H1 (cell line): ENCODE results near the gene ARTN. TPM values are rescaled to one million over a fixed set of nuclear protein-coding genes. Genes with fewer than 3 reads are reported as not detected.

ENCODE experiments used
- CTCF ChIA-PET: fragments of 300-600 bp; sonication (Branson Sonifier 250); formaldehyde crosslinking; loops from one replicate; lab custom pipeline; 2021; ENCODE audit not compliant: partially characterized antibody; lab: Charles Lee
- POLR2A ChIA-PET: fragments of 300-600 bp; sonication (Branson Sonifier 250); formaldehyde crosslinking; loops from one replicate; lab custom pipeline; 2021; ENCODE audit warnings: inconsistent platforms; ENCODE audit not compliant: partially characterized antibody; lab: Charles Lee
- DNase-seq, 2 experiments: peaks; one replicate each; pipeline versions ENCODE4 v3.0.0 to v3.0.0-alpha.2; 2010 to 2022; ENCODE audit warnings: low spot score in 2 of 2, low read depth in 1 of 2, mixed read lengths in 1 of 2
- FAIRE-seq: peaks from 2 replicates; lab custom pipeline; 2011; peaks lifted over from hg19 to GRCh38; lab: Jason Lieb, UNC
- H2AFZ ChIP-seq: 2 replicates; pipeline ENCODE4 v1.8.1; 2012; ENCODE audit warnings: low read length, inconsistent platforms
- H2AK5ac ChIP-seq: 2 replicates; pipeline ENCODE4 v1.6.1; 2013; ENCODE audit warnings: low read depth, low read length
- H2BK120ac ChIP-seq: replicated peaks from 2 replicates; pipeline ENCODE3; 2013; ENCODE audit warnings: low read depth, low read length, inconsistent platforms
- H2BK12ac ChIP-seq: 2 replicates; pipeline ENCODE4 v1.6.1; 2013; ENCODE audit warnings: low read depth, low read length
- H2BK15ac ChIP-seq: 2 replicates; pipeline ENCODE4 v1.6.1; 2013; ENCODE audit warnings: low read length
- H2BK20ac ChIP-seq: 2 replicates; pipeline ENCODE4 v1.6.1; 2013; ENCODE audit warnings: low read length
- H2BK5ac ChIP-seq: 2 replicates; pipeline ENCODE4 v1.6.1; 2013; ENCODE audit warnings: low read depth, low read length
- H3K14ac ChIP-seq: 2 replicates; pipeline ENCODE4 v1.6.1; 2013; ENCODE audit warnings: inconsistent platforms; ENCODE audit not compliant: insufficient read length
- H3K18ac ChIP-seq: 2 replicates; pipeline ENCODE4 v1.6.1; 2013; ENCODE audit warnings: low read length; ENCODE audit errors: extremely low read depth
- H3K23ac ChIP-seq: 2 replicates; pipeline ENCODE4 v1.6.1; 2013; ENCODE audit warnings: inconsistent platforms; ENCODE audit not compliant: insufficient read length
- H3K23me2 ChIP-seq: 2 replicates; pipeline ENCODE4 v1.6.1; 2013; ENCODE audit warnings: low read depth, low read length
- H3K27ac ChIP-seq: 2 replicates; pipeline ENCODE4 v1.6.1; 2011; ENCODE audit warnings: low read depth, low read length, inconsistent platforms
- H3K27me3 ChIP-seq, 4 experiments: replicated peaks in 1 of 4; 1 replicate in 1 of 4; 2 replicates in 3 of 4; pipeline versions ENCODE4 v1.6.1 to v1.8.1; 2011 to 2013; ENCODE audit warnings: low read length in 3 of 4, mild to moderate bottlenecking in 3 of 4, inconsistent platforms in 2 of 4, mixed read lengths in 2 of 4, moderate library complexity in 1 of 4; ENCODE audit not compliant: control insufficient read depth in 3 of 4, insufficient read depth in 3 of 4; ENCODE audit errors: extremely low read depth in 1 of 4
- H3K36me3 ChIP-seq, 4 experiments: 2 replicates each; pipeline versions ENCODE4 v1.6.1 to v1.8.1; 2011 to 2013; ENCODE audit warnings: mild to moderate bottlenecking in 4 of 4, low read length in 3 of 4, moderate library complexity in 2 of 4, control low read depth in 1 of 4, inconsistent platforms in 1 of 4; ENCODE audit not compliant: insufficient read depth in 4 of 4, control insufficient read depth in 2 of 4
- H3K4ac ChIP-seq: replicated peaks from 2 replicates; pipeline ENCODE3; 2013; ENCODE audit warnings: low read length, low read depth, mixed read lengths, inconsistent platforms; ENCODE audit not compliant: insufficient read length
- H3K4me1 ChIP-seq, 4 experiments: replicated peaks in 1 of 4; 1 replicate in 1 of 4; 2 replicates in 3 of 4; pipeline versions ENCODE4 v1.6.1 to v1.8.1; 2011 to 2013; ENCODE audit warnings: low read length in 3 of 4, inconsistent platforms in 2 of 4, mixed read lengths in 1 of 4; ENCODE audit not compliant: insufficient read depth in 4 of 4, control insufficient read depth in 3 of 4
- H3K4me2 ChIP-seq, 2 experiments: 2 replicates each; pipeline versions ENCODE4 v1.6.1 to v1.8.1; 2011 to 2013; ENCODE audit warnings: low read depth in 2 of 2, low read length in 2 of 2, control low read depth in 1 of 2, inconsistent platforms in 1 of 2, mild to moderate bottlenecking in 1 of 2; ENCODE audit not compliant: insufficient read depth in 1 of 2
- H3K4me3 ChIP-seq, 4 experiments: fragments of 200-600, 300-600 bp in 1 of 4; sonication (generic), shearing (Covaris generic), sonication (Bioruptor Twin) in 1 of 4; 2 replicates each; pipeline versions ENCODE4 v1.5.1 to v1.8.1; 2011 to 2016; ENCODE audit warnings: low read length in 4 of 4, low read depth in 3 of 4, control low read depth in 2 of 4, inconsistent platforms in 2 of 4, mild to moderate bottlenecking in 2 of 4, mixed read lengths in 1 of 4, moderate library complexity in 1 of 4; ENCODE audit not compliant: insufficient read depth in 2 of 4; ENCODE audit errors: extremely low read depth in 1 of 4
- H3K56ac ChIP-seq: replicated peaks from 2 replicates; pipeline ENCODE3; 2013; ENCODE audit warnings: low read depth, mild to moderate bottlenecking, mixed read lengths, low read length, inconsistent platforms; ENCODE audit not compliant: insufficient read length
- H3K79me1 ChIP-seq: 2 replicates; pipeline ENCODE4 v1.6.1; 2013; ENCODE audit warnings: low read depth, low read length, control low read depth
- H3K79me2 ChIP-seq, 2 experiments: 2 replicates each; pipeline versions ENCODE4 v1.6.1 to v1.8.1; 2012 to 2013; ENCODE audit warnings: low read length in 2 of 2, mild to moderate bottlenecking in 2 of 2, inconsistent platforms in 1 of 2; ENCODE audit not compliant: insufficient read depth in 2 of 2, control insufficient read depth in 1 of 2
- H3K9ac ChIP-seq, 4 experiments: replicated peaks in 1 of 4; 1 replicate in 1 of 4; 2 replicates in 3 of 4; pipeline versions ENCODE4 v1.6.1 to v1.8.1; 2011 to 2013; ENCODE audit warnings: low read depth in 3 of 4, low read length in 3 of 4, control low read depth in 2 of 4, mild to moderate bottlenecking in 2 of 4, moderate library complexity in 2 of 4, inconsistent platforms in 1 of 4; ENCODE audit errors: extremely low read depth in 1 of 4
- H3K9me3 ChIP-seq, 2 experiments: 2 replicates each; pipeline versions ENCODE4 v1.6.1 to v1.8.1; 2012 to 2013; ENCODE audit warnings: mild to moderate bottlenecking in 2 of 2, moderate library complexity in 2 of 2, control low read depth in 1 of 2, inconsistent platforms in 1 of 2, low read depth in 1 of 2, low read length in 1 of 2, mixed read lengths in 1 of 2; ENCODE audit not compliant: insufficient read depth in 2 of 2
- H4K20me1 ChIP-seq, 2 experiments: replicated peaks in 1 of 2; 2 replicates each; pipeline versions ENCODE3 to v1.8.1; 2011 to 2013; ENCODE audit warnings: inconsistent platforms in 2 of 2, low read length in 2 of 2, mild to moderate bottlenecking in 1 of 2; ENCODE audit not compliant: insufficient read depth in 2 of 2, control insufficient read depth in 1 of 2
- H4K5ac ChIP-seq: 2 replicates; pipeline ENCODE4 v1.6.1; 2013; ENCODE audit warnings: low read length, low read depth, mixed read lengths, inconsistent platforms; ENCODE audit not compliant: insufficient read length
- H4K8ac ChIP-seq: 2 replicates; pipeline ENCODE4 v1.8.0; 2013; ENCODE audit warnings: mild to moderate bottlenecking, moderate library complexity, low read length, inconsistent platforms; ENCODE audit not compliant: insufficient read depth; ENCODE audit errors: extremely low read depth
- H4K91ac ChIP-seq: replicated peaks from 2 replicates; pipeline ENCODE3; 2013; ENCODE audit warnings: low read length, mixed read lengths, inconsistent platforms; ENCODE audit not compliant: insufficient read length
- BRCA1 ChIP-seq: IDR thresholded peaks from 2 replicates; pipeline ENCODE4 v1.6.1; 2012; ENCODE audit warnings: low read depth, low read length, improper control_type of control experiment
- CTBP2 ChIP-seq: IDR thresholded peaks from 2 replicates; pipeline ENCODE4 v1.7.0; 2011; ENCODE audit warnings: borderline replicate concordance, mild to moderate bottlenecking, moderate library complexity, mixed read lengths, low read length; ENCODE audit not compliant: insufficient read depth, insufficient read length
- EGR1 ChIP-seq: IDR thresholded peaks from 2 replicates; pipeline ENCODE4 v1.6.1; 2011; ENCODE audit warnings: low read depth, low read length, borderline replicate concordance
- KDM4A ChIP-seq: IDR thresholded peaks from one replicate; pipeline ENCODE4 v1.7.1; 2012; ENCODE audit warnings: low read depth, mild to moderate bottlenecking, moderate library complexity, low read length, inconsistent platforms; ENCODE audit not compliant: severe bottlenecking
- POU5F1 ChIP-seq: IDR thresholded peaks from 2 replicates; pipeline ENCODE4 v1.6.1; 2011; ENCODE audit warnings: low read depth, mild to moderate bottlenecking, low read length, moderate library complexity
- SIN3A ChIP-seq, 2 experiments: IDR thresholded peaks in 1 of 2; conservative IDR thresholded peaks in 1 of 2; 2 replicates each; pipeline ENCODE4 v1.6.1; 2011 to 2012; ENCODE audit warnings: low read length in 2 of 2, improper control_type of control experiment in 1 of 2, low read depth in 1 of 2, mild to moderate bottlenecking in 1 of 2
- YY1 ChIP-seq: IDR thresholded peaks from 2 replicates; pipeline ENCODE4 v1.6.1; 2011; ENCODE audit warnings: low read depth, mild to moderate bottlenecking, low read length
- WGBS, 2 experiments: shearing (Covaris generic) in 1 of 2; methylation state at CpG; one replicate each; pipeline versions ENCODE4 v1.1.6 to v1.1.7; 2013 to 2015; ENCODE audit warnings: low lambda C conversion rate in 2 of 2, mixed read lengths in 2 of 2, inconsistent platforms in 1 of 2, low coverage in 1 of 2, missing lambda C conversion rate in 1 of 2; ENCODE audit not compliant: insufficient replicate concordance in 2 of 2, insufficient coverage in 1 of 2, insufficient read length in 1 of 2; ENCODE audit errors: extremely low coverage in 1 of 2, missing lambda C conversion rate in 1 of 2; 5-methylcytosine and 5-hydroxymethylcytosine counted together
- polyA plus RNA-seq, 7 experiments: library from polyadenylated mRNA; depleted of rRNA in 3 of 7; stranded (reverse) in 5 of 7; unstranded in 2 of 7; fragments of >200 nt in 5 of 7; fragments of 200-250 nt in 2 of 7; gene quantifications; 1 replicate in 5 of 7; 2 replicates in 1 of 7; 4 replicates in 1 of 7; pipeline versions ENCODE4 v1.2.1 to v1.2.3, GENCODE V29; 2011 to 2013; ENCODE audit warnings: missing spikeins in 2 of 7, mixed read lengths in 2 of 7
- total RNA-seq: library from RNA; stranded (reverse); fragmentation: NEBNext Ultra II Directional; extraction: Animal tissue kit (Norgen Biotek cat#: 25700); gene quantifications from 2 replicates; pipeline ENCODE4 v1.2.1, GENCODE V29; 2021
- TF ChIP-seq, protein P1 (sequence below): IDR thresholded peaks from 2 replicates; pipeline ENCODE4 v1.6.1; 2012; ENCODE audit warnings: inconsistent platforms
- TF ChIP-seq, protein P2 (sequence below): IDR thresholded peaks from 2 replicates; pipeline ENCODE4 v1.6.1; 2011; ENCODE audit warnings: low read length, improper control_type of control experiment

The ARTN gene
- total and polyA plus RNA-seq, 2 of the 8 experiments (the other 6 are each of a cell fraction or from before 2014, with no cell fraction given): 13.5 to 22.7 TPM

DNA sequence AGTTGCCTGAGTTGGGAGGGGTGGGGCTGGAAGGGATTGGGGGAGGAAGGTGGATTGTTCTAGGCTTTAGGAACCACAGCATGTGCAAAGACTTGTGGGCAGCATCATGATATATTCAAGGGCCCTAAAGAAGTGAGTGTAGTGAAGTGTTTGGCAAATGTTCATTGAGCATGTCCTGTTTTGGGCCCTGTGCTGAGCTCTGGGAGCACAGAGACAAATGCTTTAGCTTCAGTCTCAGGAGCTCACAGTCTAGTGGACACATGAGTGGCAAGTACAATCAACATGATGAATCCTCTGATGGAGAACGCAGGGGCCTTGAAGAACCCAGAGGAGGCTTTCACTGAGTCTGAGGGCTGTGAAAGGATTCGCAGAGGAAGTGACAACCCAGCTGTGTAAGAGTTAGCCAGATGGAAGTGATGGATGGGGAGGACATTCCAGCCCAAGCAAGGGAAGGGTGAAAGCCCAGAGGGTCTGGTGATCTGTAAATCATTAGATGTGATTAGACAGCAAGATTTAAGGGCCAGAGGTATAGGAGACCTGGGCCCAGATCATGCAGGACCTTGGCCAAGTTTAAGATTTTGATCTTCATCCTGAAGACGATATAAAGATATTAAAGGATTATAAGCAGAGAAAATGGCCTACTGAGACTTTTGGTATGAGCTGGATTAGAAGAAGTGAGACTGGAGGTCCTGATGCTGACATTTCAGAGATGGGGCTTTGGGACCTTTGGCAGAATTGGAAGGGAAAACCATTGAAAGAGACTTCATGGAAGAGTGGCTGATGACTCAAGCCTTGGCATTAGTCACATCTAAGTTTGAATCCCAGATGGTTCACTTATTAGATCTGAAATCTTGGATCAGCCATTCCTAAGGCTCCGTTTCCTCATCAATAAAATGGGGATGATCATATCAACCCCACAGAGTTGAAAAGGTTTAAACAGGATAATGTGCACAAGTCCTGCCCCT is 17.7 kb downstream of the ARTN start:
- Histone ChIP-seq H3K14ac (no peak overlapping the region), H2AFZ (no peak overlapping the region), H4K5ac (no peak overlapping the region), H3K36me3 (no peaks in the 10 kb centered on the region; a peak in 1 of 8 replicates), H2AK5ac (no peak overlapping the region), H2BK120ac (no peak overlapping the region), H2BK15ac (no peak overlapping the region), H2BK12ac (no peak overlapping the region), H3K56ac (no peak overlapping the region), H3K4ac (no peak overlapping the region), H3K4me1 (peaks cover 3 to 10% (median 6%) of the 10 kb centered on the region in 4 experiments; a peak in 6 of 7 replicates), H3K23ac (no peak overlapping the region), H3K4me2 (no peak overlapping the region), H3K27me3 (no peaks in the 10 kb centered on the region), H3K9ac (no peak overlapping the region; a peak in 1 of 7 replicates), H3K79me1 (peaks cover 6% of the 10 kb centered on the region), H2BK20ac (no peak overlapping the region), H2BK5ac (no peak overlapping the region), H3K79me2 (0 out of 4 replicates have a peak, but pooled peaks cover 0 to 4% of the 10 kb centered on the region in 2 experiments), H3K23me2 (peaks cover 3% of the 10 kb centered on the region; the same call in 1 of the 2 replicates), H3K4me3 (no peak overlapping the region), H4K91ac (no peak overlapping the region), H4K8ac (no peak overlapping the region), H4K20me1 (peaks cover 0 to 8% of the 10 kb centered on the region in 2 experiments), H3K18ac (no peak overlapping the region), H3K27ac (no peak overlapping the region), H3K9me3 (no peaks in the 10 kb centered on the region)
- ChIA-PET POLR2A (interaction anchor here (0.8 to 6.8 kb wide), 4 partner anchors 11 to 188 kb away, joined by 3 to 29 read pairs (median 5); partner anchors contain the start of gene DPH2), CTCF (interaction anchor here (0.6 to 10.8 kb wide), 8 partner anchors 17 to 185 kb away, joined by 3 to 151 read pairs (median 6); partner anchors contain the start of gene ARTN)
- no peak for TF ChIP-seq POU5F1
- TF ChIP-seq BRCA1: no peak
- no peak for TF ChIP-seq YY1
- TF ChIP-seq EGR1: no peak
- TF ChIP-seq CTBP2: no peak
- TF ChIP-seq SIN3A (conservative IDR thresholded peaks at IDR 0.05 in 1 of 2, IDR thresholded peaks at IDR 0.05 in 1 of 2; ENCODE audit: low read depth in 1 of 2, low read length in 2 of 2): no peak
- TF ChIP-seq KDM4A: no peak
- TF ChIP-seq, protein P1, sequence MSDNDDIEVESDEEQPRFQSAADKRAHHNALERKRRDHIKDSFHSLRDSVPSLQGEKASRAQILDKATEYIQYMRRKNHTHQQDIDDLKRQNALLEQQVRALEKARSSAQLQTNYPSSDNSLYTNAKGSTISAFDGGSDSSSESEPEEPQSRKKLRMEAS: no peak
- TF ChIP-seq, protein P2, sequence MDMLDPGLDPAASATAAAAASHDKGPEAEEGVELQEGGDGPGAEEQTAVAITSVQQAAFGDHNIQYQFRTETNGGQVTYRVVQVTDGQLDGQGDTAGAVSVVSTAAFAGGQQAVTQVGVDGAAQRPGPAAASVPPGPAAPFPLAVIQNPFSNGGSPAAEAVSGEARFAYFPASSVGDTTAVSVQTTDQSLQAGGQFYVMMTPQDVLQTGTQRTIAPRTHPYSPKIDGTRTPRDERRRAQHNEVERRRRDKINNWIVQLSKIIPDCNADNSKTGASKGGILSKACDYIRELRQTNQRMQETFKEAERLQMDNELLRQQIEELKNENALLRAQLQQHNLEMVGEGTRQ: no peak
- no peak for DNase-seq
- 84% methylated on average over 4 of the region's 4 CpGs; no CpG with 5 or more reads in 1 of the 2 experiments for WGBS, 2 experiments
- FAIRE-seq: no peak
